Kidney (tissue), 14 donors: ENCODE data around the gene TEX26. TPM values are rescaled to one million over a fixed set of nuclear protein-coding genes. Genes with fewer than 3 reads are reported as not detected.
"Not testable (repeated sequence)": the region's sequence is repeated elsewhere in the genome, so short reads cannot be mapped to it uniquely, and the experiment has no call there.

ENCODE experiments used
- DNase-seq, 5 donors: peaks; one replicate each; pipeline ENCODE4 v3.0.0-alpha.2; 2013 to 2020
- FAIRE-seq: peaks from 2 replicates; lab custom pipeline; 2012; peaks lifted over from hg19 to GRCh38; lab: Jason Lieb, UNC
- H3K27ac ChIP-seq, 2 donors: one replicate each; pipeline ENCODE4 v1.7.0; 2013; ENCODE audit warnings: low read depth in 2 of 2, low read length in 2 of 2, inconsistent platforms in 1 of 2
- H3K27me3 ChIP-seq: one replicate; pipeline ENCODE4 v1.7.1; 2013; ENCODE audit warnings: low read length, inconsistent platforms; ENCODE audit not compliant: control insufficient read depth, insufficient read depth
- H3K36me3 ChIP-seq, 3 donors: one replicate each; pipeline versions ENCODE4 v1.7.0 to v1.7.1; 2013; ENCODE audit warnings: low read length in 3 of 3, control low read depth in 1 of 3, inconsistent platforms in 1 of 3; ENCODE audit not compliant: insufficient read depth in 3 of 3, control insufficient read depth in 2 of 3
- H3K4me1 ChIP-seq, 3 donors: one replicate each; pipeline versions ENCODE4 v1.7.0 to v1.7.1; 2013; ENCODE audit warnings: low read length in 3 of 3, inconsistent platforms in 1 of 3, low read depth in 1 of 3; ENCODE audit not compliant: control insufficient read depth in 2 of 3, insufficient read depth in 2 of 3
- H3K4me3 ChIP-seq, 3 donors: one replicate each; pipeline versions ENCODE4 v1.7.0 to v1.8.1; 2013; ENCODE audit warnings: low read length in 3 of 3, control low read depth in 1 of 3, inconsistent platforms in 1 of 3
- H3K9ac ChIP-seq, 3 donors: one replicate each; pipeline versions ENCODE4 v1.7.0 to v1.7.1; 2013; ENCODE audit warnings: low read length in 3 of 3, control low read depth in 1 of 3, inconsistent platforms in 1 of 3
- H3K9me3 ChIP-seq, 3 donors: one replicate each; pipeline versions ENCODE4 v1.7.0 to v1.7.1; 2013; ENCODE audit warnings: low read length in 3 of 3, control low read depth in 1 of 3, inconsistent platforms in 1 of 3; ENCODE audit not compliant: control insufficient read depth in 2 of 3, insufficient read depth in 1 of 3
- intact Hi-C: fragments of 100-400 bp; cut with DNase I; formaldehyde crosslinking; loops from one replicate; pipeline ENCODE4 v1.11.1; 2022
- polyA plus RNA-seq: library from polyadenylated mRNA; stranded (reverse); fragments of 350-450 nt; fragmentation: Illumina TruSeq; extraction: RNeasy Lipid Tissue Mini Kit (QIAGEN cat#74804); gene quantifications from one replicate; pipeline ENCODE4 v1.2.3, GENCODE V29; 2014; ENCODE audit warnings: low read depth, low replicate concordance; ENCODE audit not compliant: insufficient read depth
- total RNA-seq: library from RNA; stranded (reverse); fragmentation: NEBNext Ultra II Directional; extraction: Animal tissue kit (Norgen Biotek cat#: 25700); gene quantifications from one replicate; pipeline ENCODE4 v1.2.1, GENCODE V29; 2021
- TF ChIP-seq, protein P1 (sequence below): IDR thresholded peaks from 3 replicates; pipeline ENCODE4 v1.5.1; 2012; ENCODE audit warnings: mild to moderate bottlenecking, moderate library complexity, borderline replicate concordance; ENCODE audit not compliant: insufficient read depth; ENCODE audit errors: extremely low read depth
- donor health status: control.
- donor health status: control.
- donor health status: control.
- donor health status: control.
- donor health status: control.
- donor health status: DM: yes; HTN: yes; CAD: no.
- donor health status: Normal renal cell carcinoma (clear cell type).

Gene TEX26
- total and polyA plus RNA-seq, 2 donors from 2014 or later: not detected

- H3K27me3 ChIP-seq: no peaks in the 10 kb centered on the region
- H3K9ac ChIP-seq: no peak overlapping the region
- H3K4me1 ChIP-seq: peaks cover 0 to 11% (median 0%) of the 10 kb centered on the region in 3 donors
- no peaks in the 10 kb centered on the region for H3K9me3 ChIP-seq
- FAIRE-seq (peak; percentile 42), DNase-seq (no peak)
- intact Hi-C loops: no loop called here
- H3K4me3 ChIP-seq: no peak overlapping the region
- H3K36me3 ChIP-seq: no peaks in the 10 kb centered on the region
- TF ChIP-seq, protein P1, sequence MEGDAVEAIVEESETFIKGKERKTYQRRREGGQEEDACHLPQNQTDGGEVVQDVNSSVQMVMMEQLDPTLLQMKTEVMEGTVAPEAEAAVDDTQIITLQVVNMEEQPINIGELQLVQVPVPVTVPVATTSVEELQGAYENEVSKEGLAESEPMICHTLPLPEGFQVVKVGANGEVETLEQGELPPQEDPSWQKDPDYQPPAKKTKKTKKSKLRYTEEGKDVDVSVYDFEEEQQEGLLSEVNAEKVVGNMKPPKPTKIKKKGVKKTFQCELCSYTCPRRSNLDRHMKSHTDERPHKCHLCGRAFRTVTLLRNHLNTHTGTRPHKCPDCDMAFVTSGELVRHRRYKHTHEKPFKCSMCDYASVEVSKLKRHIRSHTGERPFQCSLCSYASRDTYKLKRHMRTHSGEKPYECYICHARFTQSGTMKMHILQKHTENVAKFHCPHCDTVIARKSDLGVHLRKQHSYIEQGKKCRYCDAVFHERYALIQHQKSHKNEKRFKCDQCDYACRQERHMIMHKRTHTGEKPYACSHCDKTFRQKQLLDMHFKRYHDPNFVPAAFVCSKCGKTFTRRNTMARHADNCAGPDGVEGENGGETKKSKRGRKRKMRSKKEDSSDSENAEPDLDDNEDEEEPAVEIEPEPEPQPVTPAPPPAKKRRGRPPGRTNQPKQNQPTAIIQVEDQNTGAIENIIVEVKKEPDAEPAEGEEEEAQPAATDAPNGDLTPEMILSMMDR: no peak
- H3K27ac ChIP-seq: no peak overlapping the region
These were observed 5.7 kb upstream of the TEX26 start for GRCh38 chr13:30926781-30927180.

DNA sequence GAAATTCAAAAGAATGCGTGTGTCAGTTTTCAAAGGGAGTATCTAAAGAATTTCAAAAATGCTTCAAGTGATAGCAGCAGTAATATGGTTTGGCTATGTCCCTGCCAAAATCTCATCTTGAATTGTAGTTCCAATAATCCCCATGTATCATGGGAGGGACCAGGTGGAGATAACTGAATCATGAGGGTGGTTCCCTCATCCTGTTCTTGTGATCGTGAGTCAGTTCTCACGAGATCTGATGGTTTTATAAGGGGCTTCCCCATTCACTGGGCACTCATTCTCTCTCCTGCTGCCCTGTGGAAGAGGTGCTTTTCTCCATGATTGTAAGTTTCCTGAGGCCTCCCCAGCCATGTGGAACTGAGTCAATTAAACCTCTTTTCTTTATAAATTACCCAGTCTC, 5.3 kb upstream of the TEX26 start:
- FAIRE-seq, H3K27ac ChIP-seq, DNase-seq, H3K27me3 ChIP-seq, H3K9me3 ChIP-seq, intact Hi-C loops, H3K36me3 ChIP-seq, H3K9ac ChIP-seq, H3K4me3 ChIP-seq: not testable (repeated sequence)
- H3K4me1 ChIP-seq: peaks cover 0 to 11% (median 0%) of the 10 kb centered on the region in 3 donors

- Histone ChIP-seq H3K9me3 (no peaks in the 10 kb centered on the region), H3K36me3 (no peaks in the 10 kb centered on the region), H3K27ac (no peak overlapping the region), H3K27me3 (no peaks in the 10 kb centered on the region), H3K4me3 (no peak overlapping the region), H3K4me1 (peaks cover 0 to 11% (median 0%) of the 10 kb centered on the region in 3 donors), H3K9ac (no peak overlapping the region)
- FAIRE-seq: no peak
- TF ChIP-seq, protein P1: no peak
- no peak for DNase-seq
- intact Hi-C loops: no loop called here
These were observed 4.9 kb upstream of the TEX26 start for GRCh38 chr13:30927595-30927994.

GRCh38 chr13:30928978-30929377, 3.5 kb upstream of the TEX26 start:
- TF ChIP-seq, protein P1: no peak
- H3K36me3 ChIP-seq: no peaks in the 10 kb centered on the region
- no peaks in the 10 kb centered on the region for H3K9me3 ChIP-seq
- peaks cover 0 to 11% (median 0%) of the 10 kb centered on the region in 3 donors for H3K4me1 ChIP-seq
- intact Hi-C loops: no loop called here
- FAIRE-seq (no peak), DNase-seq (no peak)
- H3K9ac ChIP-seq: no peak overlapping the region
- no peaks in the 10 kb centered on the region for H3K27me3 ChIP-seq
- H3K27ac ChIP-seq: no peak overlapping the region
- no peak overlapping the region for H3K4me3 ChIP-seq
